ENCODE results near the gene ZDHHC24.

GRCh38 chr11:66562907-66563583 is 17.2 kb upstream of the ZDHHC24 start:
- TF ChIP-seq GATA2 (IDR thresholded peaks at IDR 0.05; ENCODE audit: low read depth, low read length), result no peak
- no peak for TF ChIP-seq GATA3 (IDR thresholded peaks at IDR 0.05; ENCODE audit: low read depth, low read length)
